Caco-2 (cell line): ENCODE measurements around the gene PLAGL1. TPM values are rescaled to one million over a fixed set of nuclear protein-coding genes. Genes with fewer than 3 reads are reported as not detected.

Experiments
- BruUV-seq: library from RNA; stranded (reverse); fragments of 400-500 nt; replicated peaks from 2 replicates; lab custom pipeline; 2021; lab: Mats Ljungman, UMichigan
- CTCF ChIA-PET: fragments of 300-600 bp; sonication (Branson Sonifier 250); formaldehyde crosslinking; loops from one replicate; lab custom pipeline; 2022; ENCODE audit warnings: antibody characterized with exemption; lab: Charles Lee
- POLR2A ChIA-PET: fragments of 300-600 bp; sonication (Branson Sonifier 250); formaldehyde crosslinking; loops from one replicate; lab custom pipeline; 2022; ENCODE audit warnings: antibody characterized with exemption; lab: Charles Lee
- DNase-seq, 2 experiments: peaks; one replicate each; pipeline versions ENCODE4 v3.0.0 to v3.0.0-alpha.2; 2020 to 2022
- H3K27me3 ChIP-seq: replicated peaks from 2 replicates; pipeline ENCODE4 v1.6.0; 2011; ENCODE audit warnings: low read length; ENCODE audit not compliant: control insufficient read depth, insufficient read depth
- H3K36me3 ChIP-seq: 2 replicates; pipeline ENCODE4 v1.5.1; 2011; ENCODE audit warnings: low read length; ENCODE audit not compliant: control insufficient read depth, insufficient read depth
- H3K4me1 ChIP-seq: fragments of 250-450 bp; sonication (Bioruptor Pico); 2 replicates; pipeline ENCODE4 v1.5.1; 2020; ENCODE audit warnings: mild to moderate bottlenecking
- H3K4me3 ChIP-seq: 2 replicates; pipeline ENCODE4 v1.5.1; 2011; ENCODE audit warnings: low read depth, mild to moderate bottlenecking, control low read depth, low read length
- H3K9me3 ChIP-seq: fragments of 250-450 bp; sonication (Bioruptor Pico); 2 replicates; pipeline ENCODE4 v1.5.1; 2020; ENCODE audit warnings: mild to moderate bottlenecking, moderate library complexity
- H3K27ac Mint-ChIP-seq: one replicate; pipeline ENCODE4 v1.8.0; 2022; ENCODE audit warnings: mixed read lengths; ENCODE audit not compliant: unreplicated experiment
- H3K27me3 Mint-ChIP-seq: one replicate; pipeline ENCODE4 v1.8.0; 2022; ENCODE audit warnings: mixed read lengths; ENCODE audit not compliant: insufficient read depth, unreplicated experiment
- H3K36me3 Mint-ChIP-seq: one replicate; pipeline ENCODE4 v1.8.0; 2022; ENCODE audit warnings: mild to moderate bottlenecking, mixed read lengths; ENCODE audit not compliant: insufficient read depth, unreplicated experiment
- H3K4me1 Mint-ChIP-seq: one replicate; pipeline ENCODE4 v1.8.0; 2022; ENCODE audit warnings: low read depth, mixed read lengths; ENCODE audit not compliant: unreplicated experiment
- H3K4me3 Mint-ChIP-seq: one replicate; pipeline ENCODE4 v1.8.0; 2022; ENCODE audit warnings: mild to moderate bottlenecking, moderate library complexity, mixed read lengths; ENCODE audit not compliant: unreplicated experiment
- H3K9me3 Mint-ChIP-seq: one replicate; pipeline ENCODE4 v1.8.0; 2022; ENCODE audit warnings: mixed read lengths; ENCODE audit not compliant: unreplicated experiment
- intact Hi-C: fragments of 100-400 bp; cut with micrococcal nuclease; formaldehyde crosslinking; loops from one replicate; pipeline ENCODE4 v1.10.0; 2022; ENCODE audit not compliant: unreplicated experiment
- total RNA-seq: library from RNA; stranded (reverse); gene quantifications from 2 replicates; pipeline ENCODE4 v1.2.3, GENCODE V29; 2022
- TF ChIP-seq, protein P1 (sequence below), 2 experiments: fragments of 200-600 bp in 1 of 2; IDR thresholded peaks; 1 replicate in 1 of 2; 2 replicates in 1 of 2; pipeline versions ENCODE4 v1.5.1 to v1.8.0; 2011 to 2022; ENCODE audit warnings: antibody characterized with exemption in 1 of 2, control low read depth in 1 of 2, inconsistent platforms in 1 of 2, low read depth in 1 of 2, low read length in 1 of 2, mild to moderate bottlenecking in 1 of 2, moderate library complexity in 1 of 2; ENCODE audit not compliant: insufficient read depth in 1 of 2, severe bottlenecking in 1 of 2, unreplicated experiment in 1 of 2

Gene PLAGL1
- total RNA-seq, 1 experiment from 2014 or later, result 0.70 TPM

DNA sequence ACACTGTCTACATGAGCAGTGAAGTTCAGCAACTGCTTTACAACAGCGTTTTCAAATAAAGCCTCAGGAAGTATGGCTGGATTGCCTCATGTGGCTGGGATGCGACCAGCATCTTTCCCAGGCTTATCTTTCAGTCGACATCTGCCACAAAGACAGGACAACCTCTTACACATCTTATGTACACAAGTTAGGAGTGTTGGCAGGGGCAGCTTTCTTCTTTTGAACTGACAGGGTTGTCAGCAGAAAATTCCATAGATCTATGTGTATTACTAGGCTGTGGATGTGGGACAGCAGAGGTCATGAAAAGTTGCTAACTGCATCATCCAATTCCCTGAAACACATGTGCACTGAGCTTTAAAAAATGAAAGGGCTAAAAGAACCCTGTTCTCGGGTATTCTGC, 48.1 kb downstream of the PLAGL1 start:
- Histone ChIP-seq H3K4me1 (peaks cover 23% of the 10 kb centered on the region), H3K4me3 (no peak overlapping the region), H3K27me3 (no peaks in the 10 kb centered on the region), H3K9me3 (no peaks in the 10 kb centered on the region), H3K36me3 (no peaks in the 10 kb centered on the region)
- Mint-ChIP-seq H3K36me3 (no peaks in the 10 kb centered on the region), H3K27me3 (peaks cover 15% of the 10 kb centered on the region), H3K27ac (no peak overlapping the region), H3K4me1 (peaks cover 15% of the 10 kb centered on the region), H3K9me3 (no peaks in the 10 kb centered on the region), H3K4me3 (no peak overlapping the region)
- intact Hi-C loops, result no loop called here
- DNase-seq, result no peak
- ChIA-PET CTCF (no interaction called here), POLR2A (no interaction called here)
- TF ChIP-seq, protein P1, sequence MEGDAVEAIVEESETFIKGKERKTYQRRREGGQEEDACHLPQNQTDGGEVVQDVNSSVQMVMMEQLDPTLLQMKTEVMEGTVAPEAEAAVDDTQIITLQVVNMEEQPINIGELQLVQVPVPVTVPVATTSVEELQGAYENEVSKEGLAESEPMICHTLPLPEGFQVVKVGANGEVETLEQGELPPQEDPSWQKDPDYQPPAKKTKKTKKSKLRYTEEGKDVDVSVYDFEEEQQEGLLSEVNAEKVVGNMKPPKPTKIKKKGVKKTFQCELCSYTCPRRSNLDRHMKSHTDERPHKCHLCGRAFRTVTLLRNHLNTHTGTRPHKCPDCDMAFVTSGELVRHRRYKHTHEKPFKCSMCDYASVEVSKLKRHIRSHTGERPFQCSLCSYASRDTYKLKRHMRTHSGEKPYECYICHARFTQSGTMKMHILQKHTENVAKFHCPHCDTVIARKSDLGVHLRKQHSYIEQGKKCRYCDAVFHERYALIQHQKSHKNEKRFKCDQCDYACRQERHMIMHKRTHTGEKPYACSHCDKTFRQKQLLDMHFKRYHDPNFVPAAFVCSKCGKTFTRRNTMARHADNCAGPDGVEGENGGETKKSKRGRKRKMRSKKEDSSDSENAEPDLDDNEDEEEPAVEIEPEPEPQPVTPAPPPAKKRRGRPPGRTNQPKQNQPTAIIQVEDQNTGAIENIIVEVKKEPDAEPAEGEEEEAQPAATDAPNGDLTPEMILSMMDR (IDR thresholded peaks at IDR 0.05; ENCODE audit: insufficient read depth in 1 of 2, low read depth in 1 of 2, low read length in 1 of 2, severe bottlenecking in 1 of 2, unreplicated experiment in 1 of 2), result no peak
- no TSS peak for BruUV-seq

DNA sequence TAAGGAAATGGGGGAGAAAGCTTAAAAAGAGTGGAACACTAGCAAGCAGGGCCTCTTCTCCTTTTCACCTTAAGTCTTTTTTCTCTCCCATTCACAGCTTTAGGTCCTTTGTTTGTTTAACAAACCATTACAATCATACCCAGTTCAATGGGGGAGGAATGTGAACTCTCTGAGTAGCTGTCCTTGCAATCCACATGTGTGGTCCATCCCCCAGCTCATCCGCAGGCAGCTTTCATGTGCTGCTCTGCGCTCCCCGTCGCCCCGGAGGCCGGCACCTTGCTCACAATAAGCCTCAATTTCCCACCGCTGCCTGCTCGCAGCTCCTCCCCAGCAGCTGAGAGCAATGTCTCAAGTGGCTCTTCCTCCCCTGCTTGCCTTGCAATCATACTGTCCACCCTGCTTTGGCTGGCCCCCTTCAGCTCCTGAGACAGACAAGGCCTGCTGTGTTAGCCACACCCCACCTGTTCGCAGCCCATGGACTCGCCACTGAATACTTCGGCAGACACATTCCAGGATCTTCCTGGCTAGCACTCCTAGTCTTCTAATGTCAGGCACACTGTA, 49.1 kb downstream of the PLAGL1 start:
- TF ChIP-seq, protein P1 (IDR thresholded peaks at IDR 0.05; ENCODE audit: insufficient read depth in 1 of 2, low read depth in 1 of 2, low read length in 1 of 2, severe bottlenecking in 1 of 2, unreplicated experiment in 1 of 2), result no peak
- Histone ChIP-seq H3K4me3 (no peak overlapping the region), H3K27me3 (no peaks in the 10 kb centered on the region), H3K9me3 (no peaks in the 10 kb centered on the region), H3K4me1 (peaks cover 15% of the 10 kb centered on the region), H3K36me3 (no peaks in the 10 kb centered on the region)
- ChIA-PET CTCF (interaction anchor here (0.6 to 0.8 kb wide), 3 partner anchors 15 to 383 kb away, joined by 3 to 5 read pairs (median 3); no protein-coding TSS in a partner anchor), POLR2A (no interaction called here)
- intact Hi-C loops, result no loop called here
- no peaks in the 10 kb centered on the region for H3K36me3 Mint-ChIP-seq
- H3K27ac Mint-ChIP-seq, result peak overlapping the region; percentile 58
- no peaks in the 10 kb centered on the region for H3K9me3 Mint-ChIP-seq
- peaks cover 9% of the 10 kb centered on the region for H3K4me1 Mint-ChIP-seq
- no peak for DNase-seq
- BruUV-seq, result no TSS peak
- H3K4me3 Mint-ChIP-seq, result peak overlapping the region; percentile 15
- peaks cover 12% of the 10 kb centered on the region for H3K27me3 Mint-ChIP-seq

- DNase-seq, result no peak
- H3K9me3 Mint-ChIP-seq, result no peaks in the 10 kb centered on the region
- intact Hi-C loops, result no loop called here
- BruUV-seq, result no TSS peak
- no peaks in the 10 kb centered on the region for H3K36me3 ChIP-seq
- peaks cover 9% of the 10 kb centered on the region for H3K4me1 Mint-ChIP-seq
- H3K4me3 Mint-ChIP-seq, result no peak overlapping the region
- H3K36me3 Mint-ChIP-seq, result no peaks in the 10 kb centered on the region
- peaks cover 9% of the 10 kb centered on the region for H3K4me1 ChIP-seq
- H3K27ac Mint-ChIP-seq, result no peak overlapping the region
- TF ChIP-seq, protein P1 (IDR thresholded peaks at IDR 0.05; ENCODE audit: insufficient read depth in 1 of 2, low read depth in 1 of 2, low read length in 1 of 2, severe bottlenecking in 1 of 2, unreplicated experiment in 1 of 2), result no peak
- H3K9me3 ChIP-seq, result no peaks in the 10 kb centered on the region
- H3K27me3 ChIP-seq, result no peaks in the 10 kb centered on the region
- H3K27me3 Mint-ChIP-seq, result peaks cover 6% of the 10 kb centered on the region
- CTCF ChIA-PET, result no interaction called here
- POLR2A ChIA-PET, result interaction anchor here (0.6 kb wide), 1 partner anchor 803 kb away, joined by 4 read pairs; no protein-coding TSS in a partner anchor
- no peak overlapping the region for H3K4me3 ChIP-seq
Measured at GRCh38 chr6:143957679-143958274, 50.3 kb downstream of the PLAGL1 start.
